Thyroid gland (tissue), 4 donors: ENCODE data around the gene NR1H3.

ENCODE experiments used
- CTCF ChIP-seq, 6 experiments: fragments of 200-600 bp in 3 of 6; fragments of 450-650 bp in 3 of 6; sonication (generic) in 3 of 6; IDR thresholded peaks; one replicate each; pipeline ENCODE4 v1.5.1; 2016 to 2019; ENCODE audit warnings: antibody characterized with exemption in 6 of 6, mild to moderate bottlenecking in 2 of 6, inconsistent platforms in 1 of 6, moderate library complexity in 1 of 6
- POLR2A ChIP-seq, 2 donors: fragments of 450-650 bp; IDR thresholded peaks; one replicate each; pipeline ENCODE4 v1.6.1; 2017; ENCODE audit warnings: antibody characterized with exemption in 2 of 2, mild to moderate bottlenecking in 2 of 2, moderate library complexity in 1 of 2

GRCh38 chr11:47235163-47235562, 22.6 kb upstream of the NR1H3 start:
- TF ChIP-seq POLR2A (IDR thresholded peaks at IDR 0.05) = no peak
- no peak for TF ChIP-seq CTCF (IDR thresholded peaks at IDR 0.05)
